DOHH2 (cell line): ENCODE results near the gene BTBD17.

Experiments
- CTCF ChIP-seq: fragments of 200-600 bp; sonication (generic); IDR thresholded peaks from one replicate; pipeline ENCODE4 v1.5.1; 2014; ENCODE audit warnings: antibody characterized with exemption, mild to moderate bottlenecking, low read depth, low read length; ENCODE audit not compliant: poor library complexity, severe bottlenecking
- EZH2phosphoT487 ChIP-seq: fragments of 200-600 bp; sonication (generic); IDR thresholded peaks from 2 replicates; pipeline ENCODE4 v1.6.1; 2017; ENCODE audit warnings: borderline replicate concordance, mild to moderate bottlenecking, antibody characterized with exemption, low read length, moderate library complexity, mixed read lengths

GRCh38 chr17:74350486-74350885 is 11.2 kb downstream of the BTBD17 start:
- TF ChIP-seq CTCF (no peak), EZH2phosphoT487 (no peak)
